ENCODE results near the gene HSFX2.
"Not testable (repeated sequence)": the region's sequence is repeated elsewhere in the genome, so short reads cannot be mapped to it uniquely, and the experiment has no call there.

DNA sequence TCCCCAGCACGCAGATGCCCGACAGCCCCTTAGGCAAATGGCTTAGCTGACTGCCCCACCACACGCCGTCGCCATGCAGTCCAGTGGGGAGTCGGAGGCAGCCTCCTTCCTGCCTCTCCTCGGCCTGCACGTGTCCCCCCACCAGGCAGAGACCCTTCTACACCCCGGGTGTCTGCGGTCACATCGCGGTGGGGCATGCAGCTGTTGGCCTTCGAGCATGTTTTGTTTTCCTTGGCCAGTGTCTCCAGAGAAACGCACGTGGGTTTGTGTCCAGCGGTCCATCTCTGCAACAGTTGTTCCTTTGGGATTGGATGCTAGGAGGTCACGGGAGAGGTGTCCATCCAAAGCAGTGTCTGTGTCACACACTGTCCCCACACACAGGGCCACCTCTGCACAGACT is at the start of gene HSFX2:
- not testable (repeated sequence) for TF ChIP-seq CTCF (IDR thresholded peaks at IDR 0.05; ENCODE audit: low read depth, low read length, poor library complexity, severe bottlenecking); EZH2phosphoT487 (IDR thresholded peaks at IDR 0.05; ENCODE audit: borderline replicate concordance, low read length)

All from DOHH2 (cell line).